ENCODE results near the gene FOXG1. TPM values are rescaled to one million over a fixed set of nuclear protein-coding genes. Genes with fewer than 3 reads are reported as not detected.

Gene FOXG1
- polyA plus RNA-seq, 1 donor (not counting 4 experiments of a cell fraction or from before 2014, with no cell fraction given), result not detected

- Histone ChIP-seq H3K4me3 (ENCODE audit: control insufficient read depth in 2 of 3, extremely low read depth in 1 of 3, insufficient read depth in 2 of 3, low read depth in 1 of 3, low read length in 3 of 3) (no peak overlapping the region), H3K79me2 (ENCODE audit: control insufficient read depth, insufficient read depth, low read length) (no peaks in the 10 kb centered on the region), H3K9ac (ENCODE audit: control insufficient read depth, extremely low read depth, insufficient read depth, low read length) (no peak overlapping the region), H3K27me3 (ENCODE audit: control insufficient read depth, extremely low read depth, insufficient read depth, low read length) (peaks cover 64% of the 10 kb centered on the region), H3K9me3 (ENCODE audit: control insufficient read depth, low read depth, low read length) (no peaks in the 10 kb centered on the region), H3K4me1 (ENCODE audit: control insufficient read depth, extremely low read depth, insufficient read depth, low read length) (peaks cover 7% of the 10 kb centered on the region), H4K20me1 (ENCODE audit: control insufficient read depth, extremely low read depth, insufficient read depth, low read length) (peaks cover 5% of the 10 kb centered on the region), H3K4me2 (ENCODE audit: control insufficient read depth, extremely low read depth, insufficient read depth, low read depth, low read length) (no peak overlapping the region), H3K36me3 (ENCODE audit: control insufficient read depth in 2 of 2, extremely low read depth in 1 of 2, insufficient read depth in 2 of 2, low read length in 2 of 2) (no peaks in the 10 kb centered on the region), H3K9me1 (ENCODE audit: control insufficient read depth, extremely low read depth, insufficient read depth, low read length) (no peaks in the 10 kb centered on the region), H2AFZ (ENCODE audit: control insufficient read depth, low read length) (no peak overlapping the region), H3K27ac (ENCODE audit: control insufficient read depth, insufficient read depth, low read length) (no peak overlapping the region)
- TF ChIP-seq CTCF (optimal IDR thresholded peaks at IDR 0.05 in 1 of 3, IDR thresholded peaks at IDR 0.05 in 1 of 3, conservative IDR thresholded peaks at IDR 0.05 in 1 of 3; ENCODE audit: extremely low read depth in 1 of 3, insufficient read depth in 2 of 3, low read length in 3 of 3), result no peak
- no peak for TF ChIP-seq EZH2 (IDR thresholded peaks at IDR 0.05; ENCODE audit: low read length)
- dilution Hi-C loops (cut with MboI; ENCODE audit: extremely low pct_ligation_motif_present, low sequenced_read_pairs), result loop anchor here (25.0 kb wide), 1 partner anchor 781 kb away; no protein-coding TSS in a partner anchor
- no peak for DNase-seq (ENCODE audit: low read depth, low spot score)
- no peak for FAIRE-seq
These were observed 10.7 kb upstream of the FOXG1 start for GRCh38 chr14:28755884-28756268.

DNA sequence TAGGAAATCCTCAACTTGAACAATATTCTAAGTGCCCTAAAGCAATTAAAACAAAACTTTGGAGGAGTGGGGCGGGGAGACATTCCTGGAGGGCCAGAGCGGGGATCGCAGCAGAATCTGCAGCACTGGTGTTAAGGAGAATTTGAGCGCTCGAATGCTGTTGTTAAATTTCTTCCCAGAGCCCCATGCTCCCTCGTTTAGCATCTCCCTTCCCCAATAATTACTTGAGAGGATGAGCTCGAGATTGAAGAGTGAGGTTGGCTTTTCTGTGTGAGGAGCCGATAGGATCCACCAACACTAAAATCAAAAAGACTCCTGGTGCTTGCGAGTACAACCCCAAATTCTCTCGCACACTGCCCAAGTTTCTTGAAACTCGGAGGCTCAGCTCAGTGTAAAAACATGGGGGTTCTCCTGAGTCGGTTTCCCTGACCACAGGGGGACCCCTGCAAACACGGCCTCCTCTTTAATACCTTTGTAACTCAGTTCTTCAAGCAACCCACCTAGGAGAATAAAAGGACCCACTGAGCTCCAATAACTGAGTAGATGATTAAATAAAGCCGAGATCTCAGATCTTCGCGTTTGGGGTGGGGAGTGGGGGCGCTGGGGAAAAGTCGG, 10.2 kb upstream of the FOXG1 start:
- no peak for TF ChIP-seq CTCF (optimal IDR thresholded peaks at IDR 0.05 in 1 of 3, IDR thresholded peaks at IDR 0.05 in 1 of 3, conservative IDR thresholded peaks at IDR 0.05 in 1 of 3; ENCODE audit: extremely low read depth in 1 of 3, insufficient read depth in 2 of 3, low read length in 3 of 3)
- peak; percentile 32 for TF ChIP-seq EZH2 (IDR thresholded peaks at IDR 0.05; ENCODE audit: low read length)
- no peaks in the 10 kb centered on the region for H3K9me1 ChIP-seq (ENCODE audit: control insufficient read depth, extremely low read depth, insufficient read depth, low read length)
- peaks cover 69% of the 10 kb centered on the region for H3K27me3 ChIP-seq (ENCODE audit: control insufficient read depth, extremely low read depth, insufficient read depth, low read length)
- no peaks in the 10 kb centered on the region for H3K36me3 ChIP-seq (ENCODE audit: control insufficient read depth in 2 of 2, extremely low read depth in 1 of 2, insufficient read depth in 2 of 2, low read length in 2 of 2)
- no peak overlapping the region for H3K4me2 ChIP-seq (ENCODE audit: control insufficient read depth, extremely low read depth, insufficient read depth, low read depth, low read length)
- H3K27ac ChIP-seq (ENCODE audit: control insufficient read depth, insufficient read depth, low read length), result no peak overlapping the region
- peaks cover 5% of the 10 kb centered on the region for H4K20me1 ChIP-seq (ENCODE audit: control insufficient read depth, extremely low read depth, insufficient read depth, low read length)
- no peak for DNase-seq (ENCODE audit: low read depth, low spot score)
- no peaks in the 10 kb centered on the region for H3K9me3 ChIP-seq (ENCODE audit: control insufficient read depth, low read depth, low read length)
- dilution Hi-C loops (cut with MboI; ENCODE audit: extremely low pct_ligation_motif_present, low sequenced_read_pairs), result loop anchor here (25.0 kb wide), 1 partner anchor 781 kb away; no protein-coding TSS in a partner anchor
- H3K4me3 ChIP-seq (ENCODE audit: control insufficient read depth in 2 of 3, extremely low read depth in 1 of 3, insufficient read depth in 2 of 3, low read depth in 1 of 3, low read length in 3 of 3), result no peak overlapping the region
- no peak for FAIRE-seq
- H2AFZ ChIP-seq (ENCODE audit: control insufficient read depth, low read length), result no peak overlapping the region
- no peak overlapping the region for H3K9ac ChIP-seq (ENCODE audit: control insufficient read depth, extremely low read depth, insufficient read depth, low read length)
- peaks cover 7% of the 10 kb centered on the region for H3K4me1 ChIP-seq (ENCODE audit: control insufficient read depth, extremely low read depth, insufficient read depth, low read length)
- H3K79me2 ChIP-seq (ENCODE audit: control insufficient read depth, insufficient read depth, low read length), result no peaks in the 10 kb centered on the region
